ENCODE measurements around the gene LMNTD2.

DNA sequence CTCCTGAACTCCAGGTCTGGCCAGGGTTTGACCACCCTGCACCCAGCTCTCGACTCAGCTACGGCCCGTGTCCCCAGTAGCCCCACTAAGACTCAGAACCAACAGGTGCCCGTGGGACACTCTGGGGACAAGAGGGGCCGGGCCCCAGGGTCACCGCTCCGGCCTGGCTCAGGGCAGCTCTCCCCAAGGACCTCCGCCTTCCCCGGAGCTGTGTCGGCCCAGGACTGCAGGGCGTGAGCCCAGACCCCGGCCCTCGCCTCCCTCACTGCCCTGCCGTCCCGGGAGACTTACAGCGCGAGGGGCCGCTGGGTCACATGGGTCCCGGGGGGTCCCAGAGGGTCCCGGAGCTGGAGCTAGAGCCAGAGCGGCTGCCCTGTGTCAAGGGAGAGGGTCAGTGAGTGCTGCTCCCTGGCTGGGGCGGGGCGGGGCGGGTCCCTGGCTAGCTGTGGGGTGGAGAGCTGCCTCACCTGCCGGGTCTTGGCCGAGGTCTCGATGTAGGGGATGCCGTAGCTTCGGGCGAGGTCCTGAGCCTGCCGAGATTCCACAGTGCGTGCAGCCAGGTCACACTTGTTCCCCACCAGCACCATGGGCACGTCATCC is 27.5 kb downstream of the LMNTD2 start:
- TF ChIP-seq, protein P1, sequence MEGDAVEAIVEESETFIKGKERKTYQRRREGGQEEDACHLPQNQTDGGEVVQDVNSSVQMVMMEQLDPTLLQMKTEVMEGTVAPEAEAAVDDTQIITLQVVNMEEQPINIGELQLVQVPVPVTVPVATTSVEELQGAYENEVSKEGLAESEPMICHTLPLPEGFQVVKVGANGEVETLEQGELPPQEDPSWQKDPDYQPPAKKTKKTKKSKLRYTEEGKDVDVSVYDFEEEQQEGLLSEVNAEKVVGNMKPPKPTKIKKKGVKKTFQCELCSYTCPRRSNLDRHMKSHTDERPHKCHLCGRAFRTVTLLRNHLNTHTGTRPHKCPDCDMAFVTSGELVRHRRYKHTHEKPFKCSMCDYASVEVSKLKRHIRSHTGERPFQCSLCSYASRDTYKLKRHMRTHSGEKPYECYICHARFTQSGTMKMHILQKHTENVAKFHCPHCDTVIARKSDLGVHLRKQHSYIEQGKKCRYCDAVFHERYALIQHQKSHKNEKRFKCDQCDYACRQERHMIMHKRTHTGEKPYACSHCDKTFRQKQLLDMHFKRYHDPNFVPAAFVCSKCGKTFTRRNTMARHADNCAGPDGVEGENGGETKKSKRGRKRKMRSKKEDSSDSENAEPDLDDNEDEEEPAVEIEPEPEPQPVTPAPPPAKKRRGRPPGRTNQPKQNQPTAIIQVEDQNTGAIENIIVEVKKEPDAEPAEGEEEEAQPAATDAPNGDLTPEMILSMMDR (IDR thresholded peaks at IDR 0.05) = no peak
- TF ChIP-seq POLR2A (IDR thresholded peaks at IDR 0.05) = no peak
